H1 (cell line): ENCODE measurements around the gene FOXO1. TPM values are rescaled to one million over a fixed set of nuclear protein-coding genes. Genes with fewer than 3 reads are reported as not detected.
A peak's percentile ranks its signal among the peaks of the same experiment; 100 is the strongest.

Experiments
- CTCF ChIA-PET: fragments of 300-600 bp; sonication (Branson Sonifier 250); formaldehyde crosslinking; loops from one replicate; lab custom pipeline; 2021; ENCODE audit not compliant: partially characterized antibody; lab: Charles Lee
- POLR2A ChIA-PET: fragments of 300-600 bp; sonication (Branson Sonifier 250); formaldehyde crosslinking; loops from one replicate; lab custom pipeline; 2021; ENCODE audit warnings: inconsistent platforms; ENCODE audit not compliant: partially characterized antibody; lab: Charles Lee
- DNase-seq, 2 experiments: peaks; one replicate each; pipeline versions ENCODE4 v3.0.0 to v3.0.0-alpha.2; 2010 to 2022; ENCODE audit warnings: low spot score in 2 of 2, low read depth in 1 of 2, mixed read lengths in 1 of 2
- FAIRE-seq: peaks from 2 replicates; lab custom pipeline; 2011; peaks lifted over from hg19 to GRCh38; lab: Jason Lieb, UNC
- H2AFZ ChIP-seq: 2 replicates; pipeline ENCODE4 v1.8.1; 2012; ENCODE audit warnings: low read length, inconsistent platforms
- H2AK5ac ChIP-seq: 2 replicates; pipeline ENCODE4 v1.6.1; 2013; ENCODE audit warnings: low read depth, low read length
- H2BK120ac ChIP-seq: replicated peaks from 2 replicates; pipeline ENCODE3; 2013; ENCODE audit warnings: low read depth, low read length, inconsistent platforms
- H2BK12ac ChIP-seq: 2 replicates; pipeline ENCODE4 v1.6.1; 2013; ENCODE audit warnings: low read depth, low read length
- H2BK15ac ChIP-seq: 2 replicates; pipeline ENCODE4 v1.6.1; 2013; ENCODE audit warnings: low read length
- H2BK20ac ChIP-seq: 2 replicates; pipeline ENCODE4 v1.6.1; 2013; ENCODE audit warnings: low read length
- H2BK5ac ChIP-seq: 2 replicates; pipeline ENCODE4 v1.6.1; 2013; ENCODE audit warnings: low read depth, low read length
- H3K14ac ChIP-seq: 2 replicates; pipeline ENCODE4 v1.6.1; 2013; ENCODE audit warnings: inconsistent platforms; ENCODE audit not compliant: insufficient read length
- H3K18ac ChIP-seq: 2 replicates; pipeline ENCODE4 v1.6.1; 2013; ENCODE audit warnings: low read length; ENCODE audit errors: extremely low read depth
- H3K23ac ChIP-seq: 2 replicates; pipeline ENCODE4 v1.6.1; 2013; ENCODE audit warnings: inconsistent platforms; ENCODE audit not compliant: insufficient read length
- H3K23me2 ChIP-seq: 2 replicates; pipeline ENCODE4 v1.6.1; 2013; ENCODE audit warnings: low read depth, low read length
- H3K27ac ChIP-seq: 2 replicates; pipeline ENCODE4 v1.6.1; 2011; ENCODE audit warnings: low read depth, low read length, inconsistent platforms
- H3K27me3 ChIP-seq, 4 experiments: replicated peaks in 1 of 4; 1 replicate in 1 of 4; 2 replicates in 3 of 4; pipeline versions ENCODE4 v1.6.1 to v1.8.1; 2011 to 2013; ENCODE audit warnings: low read length in 3 of 4, mild to moderate bottlenecking in 3 of 4, inconsistent platforms in 2 of 4, mixed read lengths in 2 of 4, moderate library complexity in 1 of 4; ENCODE audit not compliant: control insufficient read depth in 3 of 4, insufficient read depth in 3 of 4; ENCODE audit errors: extremely low read depth in 1 of 4
- H3K36me3 ChIP-seq, 4 experiments: 2 replicates each; pipeline versions ENCODE4 v1.6.1 to v1.8.1; 2011 to 2013; ENCODE audit warnings: mild to moderate bottlenecking in 4 of 4, low read length in 3 of 4, moderate library complexity in 2 of 4, control low read depth in 1 of 4, inconsistent platforms in 1 of 4; ENCODE audit not compliant: insufficient read depth in 4 of 4, control insufficient read depth in 2 of 4
- H3K4ac ChIP-seq: replicated peaks from 2 replicates; pipeline ENCODE3; 2013; ENCODE audit warnings: low read length, low read depth, mixed read lengths, inconsistent platforms; ENCODE audit not compliant: insufficient read length
- H3K4me1 ChIP-seq, 4 experiments: replicated peaks in 1 of 4; 1 replicate in 1 of 4; 2 replicates in 3 of 4; pipeline versions ENCODE4 v1.6.1 to v1.8.1; 2011 to 2013; ENCODE audit warnings: low read length in 3 of 4, inconsistent platforms in 2 of 4, mixed read lengths in 1 of 4; ENCODE audit not compliant: insufficient read depth in 4 of 4, control insufficient read depth in 3 of 4
- H3K4me2 ChIP-seq, 2 experiments: 2 replicates each; pipeline versions ENCODE4 v1.6.1 to v1.8.1; 2011 to 2013; ENCODE audit warnings: low read depth in 2 of 2, low read length in 2 of 2, control low read depth in 1 of 2, inconsistent platforms in 1 of 2, mild to moderate bottlenecking in 1 of 2; ENCODE audit not compliant: insufficient read depth in 1 of 2
- H3K4me3 ChIP-seq, 4 experiments: fragments of 200-600, 300-600 bp in 1 of 4; sonication (generic), shearing (Covaris generic), sonication (Bioruptor Twin) in 1 of 4; 2 replicates each; pipeline versions ENCODE4 v1.5.1 to v1.8.1; 2011 to 2016; ENCODE audit warnings: low read length in 4 of 4, low read depth in 3 of 4, control low read depth in 2 of 4, inconsistent platforms in 2 of 4, mild to moderate bottlenecking in 2 of 4, mixed read lengths in 1 of 4, moderate library complexity in 1 of 4; ENCODE audit not compliant: insufficient read depth in 2 of 4; ENCODE audit errors: extremely low read depth in 1 of 4
- H3K56ac ChIP-seq: replicated peaks from 2 replicates; pipeline ENCODE3; 2013; ENCODE audit warnings: low read depth, mild to moderate bottlenecking, mixed read lengths, low read length, inconsistent platforms; ENCODE audit not compliant: insufficient read length
- H3K79me1 ChIP-seq: 2 replicates; pipeline ENCODE4 v1.6.1; 2013; ENCODE audit warnings: low read depth, low read length, control low read depth
- H3K79me2 ChIP-seq, 2 experiments: 2 replicates each; pipeline versions ENCODE4 v1.6.1 to v1.8.1; 2012 to 2013; ENCODE audit warnings: low read length in 2 of 2, mild to moderate bottlenecking in 2 of 2, inconsistent platforms in 1 of 2; ENCODE audit not compliant: insufficient read depth in 2 of 2, control insufficient read depth in 1 of 2
- H3K9ac ChIP-seq, 4 experiments: replicated peaks in 1 of 4; 1 replicate in 1 of 4; 2 replicates in 3 of 4; pipeline versions ENCODE4 v1.6.1 to v1.8.1; 2011 to 2013; ENCODE audit warnings: low read depth in 3 of 4, low read length in 3 of 4, control low read depth in 2 of 4, mild to moderate bottlenecking in 2 of 4, moderate library complexity in 2 of 4, inconsistent platforms in 1 of 4; ENCODE audit errors: extremely low read depth in 1 of 4
- H3K9me3 ChIP-seq, 2 experiments: 2 replicates each; pipeline versions ENCODE4 v1.6.1 to v1.8.1; 2012 to 2013; ENCODE audit warnings: mild to moderate bottlenecking in 2 of 2, moderate library complexity in 2 of 2, control low read depth in 1 of 2, inconsistent platforms in 1 of 2, low read depth in 1 of 2, low read length in 1 of 2, mixed read lengths in 1 of 2; ENCODE audit not compliant: insufficient read depth in 2 of 2
- H4K20me1 ChIP-seq, 2 experiments: replicated peaks in 1 of 2; 2 replicates each; pipeline versions ENCODE3 to v1.8.1; 2011 to 2013; ENCODE audit warnings: inconsistent platforms in 2 of 2, low read length in 2 of 2, mild to moderate bottlenecking in 1 of 2; ENCODE audit not compliant: insufficient read depth in 2 of 2, control insufficient read depth in 1 of 2
- H4K5ac ChIP-seq: 2 replicates; pipeline ENCODE4 v1.6.1; 2013; ENCODE audit warnings: low read length, low read depth, mixed read lengths, inconsistent platforms; ENCODE audit not compliant: insufficient read length
- H4K8ac ChIP-seq: 2 replicates; pipeline ENCODE4 v1.8.0; 2013; ENCODE audit warnings: mild to moderate bottlenecking, moderate library complexity, low read length, inconsistent platforms; ENCODE audit not compliant: insufficient read depth; ENCODE audit errors: extremely low read depth
- H4K91ac ChIP-seq: replicated peaks from 2 replicates; pipeline ENCODE3; 2013; ENCODE audit warnings: low read length, mixed read lengths, inconsistent platforms; ENCODE audit not compliant: insufficient read length
- CHD1 ChIP-seq: IDR thresholded peaks from 2 replicates; pipeline ENCODE4 v1.6.1; 2012; ENCODE audit warnings: low read depth, low read length, improper control_type of control experiment
- JUN ChIP-seq: IDR thresholded peaks from 2 replicates; pipeline ENCODE4 v1.6.1; 2011; ENCODE audit warnings: low read depth, mild to moderate bottlenecking, improper control_type of control experiment, low read length
- MAFK ChIP-seq: IDR thresholded peaks from 2 replicates; pipeline ENCODE4 v1.6.1; 2012; ENCODE audit warnings: low read depth, mild to moderate bottlenecking, improper control_type of control experiment, low read length
- WGBS, 2 experiments: shearing (Covaris generic) in 1 of 2; methylation state at CpG; one replicate each; pipeline versions ENCODE4 v1.1.6 to v1.1.7; 2013 to 2015; ENCODE audit warnings: low lambda C conversion rate in 2 of 2, mixed read lengths in 2 of 2, inconsistent platforms in 1 of 2, low coverage in 1 of 2, missing lambda C conversion rate in 1 of 2; ENCODE audit not compliant: insufficient replicate concordance in 2 of 2, insufficient coverage in 1 of 2, insufficient read length in 1 of 2; ENCODE audit errors: extremely low coverage in 1 of 2, missing lambda C conversion rate in 1 of 2; 5-methylcytosine and 5-hydroxymethylcytosine counted together
- polyA plus RNA-seq, 7 experiments: library from polyadenylated mRNA; depleted of rRNA in 3 of 7; stranded (reverse) in 5 of 7; unstranded in 2 of 7; fragments of >200 nt in 5 of 7; fragments of 200-250 nt in 2 of 7; gene quantifications; 1 replicate in 5 of 7; 2 replicates in 1 of 7; 4 replicates in 1 of 7; pipeline versions ENCODE4 v1.2.1 to v1.2.3, GENCODE V29; 2011 to 2013; ENCODE audit warnings: missing spikeins in 2 of 7, mixed read lengths in 2 of 7
- total RNA-seq: library from RNA; stranded (reverse); fragmentation: NEBNext Ultra II Directional; extraction: Animal tissue kit (Norgen Biotek cat#: 25700); gene quantifications from 2 replicates; pipeline ENCODE4 v1.2.1, GENCODE V29; 2021
- TF ChIP-seq, protein P1 (sequence below), 3 experiments: IDR thresholded peaks; 1 replicate in 2 of 3; 2 replicates in 1 of 3; pipeline versions ENCODE4 v1.5.1 to v1.6.1; 2011; ENCODE audit warnings: low read length in 3 of 3, mild to moderate bottlenecking in 3 of 3, inconsistent platforms in 2 of 3, low read depth in 1 of 3, moderate library complexity in 1 of 3; ENCODE audit not compliant: insufficient read depth in 1 of 3; ENCODE audit errors: control extremely low read depth in 1 of 3

The FOXO1 gene
- total and polyA plus RNA-seq, 2 of the 8 experiments (the other 6 are each of a cell fraction or from before 2014, with no cell fraction given) = 35.3 to 56.9 TPM

DNA sequence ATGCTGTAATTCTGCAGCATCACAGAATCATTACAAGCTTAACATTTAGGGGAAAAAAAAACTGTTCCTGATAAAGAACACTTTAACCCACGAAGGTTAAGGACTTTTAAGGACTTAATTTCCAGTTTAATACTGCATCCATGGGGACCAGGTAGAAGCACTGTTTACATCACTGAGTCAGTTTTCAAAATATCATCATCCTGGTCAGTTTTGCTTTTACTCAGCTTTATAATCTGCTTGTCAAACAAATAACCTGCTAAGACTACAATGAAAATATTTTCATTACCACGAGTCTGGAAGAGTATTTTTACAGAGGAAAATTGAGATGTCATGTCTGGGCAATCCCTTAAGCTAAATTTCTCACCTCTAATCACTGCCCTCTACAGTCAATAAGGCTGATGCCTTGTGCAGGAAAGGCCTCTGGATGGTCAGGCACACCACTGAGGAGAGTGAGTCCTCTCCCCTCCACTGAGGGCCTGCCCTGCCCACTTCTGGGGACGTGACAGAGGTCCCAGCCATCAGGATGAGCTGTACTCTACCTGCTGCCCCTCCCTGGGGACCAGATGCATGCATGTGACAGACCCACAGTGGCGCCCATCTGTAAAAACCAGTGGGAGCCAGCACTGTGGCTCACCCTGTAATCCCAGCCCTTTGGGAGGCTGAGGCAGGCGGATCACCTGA lies 31.0 kb downstream of the FOXO1 start:
- DNase-seq = no peak
- H4K20me1 ChIP-seq = peaks cover 14 to 36% of the 10 kb centered on the region in 2 experiments

More for the DNA sequence above, 31.0 kb downstream of the FOXO1 start:
- 78% methylated on average over 5 of the region's 5 CpGs; no CpG with 5 or more reads in 1 of the 2 experiments for WGBS, 2 experiments
- Histone ChIP-seq H3K18ac (no peak overlapping the region), H2BK120ac (no peak overlapping the region), H2BK20ac (no peak overlapping the region), H3K4me3 (no peak overlapping the region), H3K4ac (no peak overlapping the region), H3K9me3 (no peaks in the 10 kb centered on the region), H3K14ac (no peak overlapping the region), H2BK15ac (no peak overlapping the region), H4K5ac (no peak overlapping the region), H2AFZ (no peak overlapping the region), H3K27me3 (no peaks in the 10 kb centered on the region), H3K56ac (no peak overlapping the region), H3K9ac (no peak overlapping the region), H3K36me3 (no peaks in the 10 kb centered on the region; a peak in 1 of 8 replicates), H2BK5ac (no peak overlapping the region), H3K79me2 (peaks cover 21 to 99% of the 10 kb centered on the region in 2 experiments; a peak in 3 of 4 replicates), H3K27ac (no peak overlapping the region), H2AK5ac (no peak overlapping the region), H3K4me2 (no peak overlapping the region), H3K4me1 (peaks cover 3 to 11% (median 5%) of the 10 kb centered on the region in 4 experiments), H4K8ac (no peak overlapping the region), H2BK12ac (no peak overlapping the region), H4K91ac (no peak overlapping the region), H3K23me2 (no peaks in the 10 kb centered on the region), H3K23ac (no peak overlapping the region), H3K79me1 (0 out of 2 replicates have a peak, but pooled peaks cover 5% of the 10 kb centered on the region)
- ChIA-PET CTCF (interaction anchor here (1.4 to 1.5 kb wide), 3 partner anchors 9 to 55 kb away, joined by 3 to 6 read pairs (median 3); no protein-coding TSS in a partner anchor), POLR2A (no interaction called here)
- TF ChIP-seq JUN (no peak), CHD1 (no peak), MAFK (no peak)
- TF ChIP-seq, protein P1, sequence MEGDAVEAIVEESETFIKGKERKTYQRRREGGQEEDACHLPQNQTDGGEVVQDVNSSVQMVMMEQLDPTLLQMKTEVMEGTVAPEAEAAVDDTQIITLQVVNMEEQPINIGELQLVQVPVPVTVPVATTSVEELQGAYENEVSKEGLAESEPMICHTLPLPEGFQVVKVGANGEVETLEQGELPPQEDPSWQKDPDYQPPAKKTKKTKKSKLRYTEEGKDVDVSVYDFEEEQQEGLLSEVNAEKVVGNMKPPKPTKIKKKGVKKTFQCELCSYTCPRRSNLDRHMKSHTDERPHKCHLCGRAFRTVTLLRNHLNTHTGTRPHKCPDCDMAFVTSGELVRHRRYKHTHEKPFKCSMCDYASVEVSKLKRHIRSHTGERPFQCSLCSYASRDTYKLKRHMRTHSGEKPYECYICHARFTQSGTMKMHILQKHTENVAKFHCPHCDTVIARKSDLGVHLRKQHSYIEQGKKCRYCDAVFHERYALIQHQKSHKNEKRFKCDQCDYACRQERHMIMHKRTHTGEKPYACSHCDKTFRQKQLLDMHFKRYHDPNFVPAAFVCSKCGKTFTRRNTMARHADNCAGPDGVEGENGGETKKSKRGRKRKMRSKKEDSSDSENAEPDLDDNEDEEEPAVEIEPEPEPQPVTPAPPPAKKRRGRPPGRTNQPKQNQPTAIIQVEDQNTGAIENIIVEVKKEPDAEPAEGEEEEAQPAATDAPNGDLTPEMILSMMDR (IDR thresholded peaks at IDR 0.05; ENCODE audit: control extremely low read depth in 1 of 3, insufficient read depth in 1 of 3, low read depth in 1 of 3, low read length in 3 of 3) = peak in 1 of 3 experiments; percentile 14; a peak in 1 of 4 replicates
- no peak for FAIRE-seq
